ENCODE measurements around the gene MAML2.
"Not testable (repeated sequence)": the region's sequence is repeated elsewhere in the genome, so short reads cannot be mapped to it uniquely, and the experiment has no call there.

Gene MAML2

GRCh38 chr11:96288915-96289314 is 54.1 kb downstream of the MAML2 start:
- DNase-seq = no peak

GRCh38 chr11:96287822-96288439 is 55.1 kb downstream of the MAML2 start:
- DNase-seq = no peak

DNA sequence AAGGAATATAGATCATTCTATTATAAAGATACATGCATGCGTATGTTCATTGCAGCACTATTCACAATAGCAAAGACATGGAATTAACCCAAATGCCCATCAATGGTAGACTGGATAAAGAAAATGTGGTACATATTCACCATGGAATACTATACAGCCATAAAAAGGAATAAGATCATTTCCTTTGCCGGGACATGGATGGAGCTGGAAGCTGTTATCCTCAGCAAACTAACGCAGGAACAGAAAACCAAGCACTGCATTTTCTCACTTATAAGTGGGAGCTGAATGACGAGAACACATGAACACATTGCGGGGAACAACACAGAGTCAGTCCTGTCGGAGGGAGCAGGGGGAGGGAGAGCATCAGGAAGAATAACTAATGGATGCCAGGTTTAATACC is 57.0 kb downstream of the MAML2 start:
- not testable (repeated sequence) for DNase-seq

DNA sequence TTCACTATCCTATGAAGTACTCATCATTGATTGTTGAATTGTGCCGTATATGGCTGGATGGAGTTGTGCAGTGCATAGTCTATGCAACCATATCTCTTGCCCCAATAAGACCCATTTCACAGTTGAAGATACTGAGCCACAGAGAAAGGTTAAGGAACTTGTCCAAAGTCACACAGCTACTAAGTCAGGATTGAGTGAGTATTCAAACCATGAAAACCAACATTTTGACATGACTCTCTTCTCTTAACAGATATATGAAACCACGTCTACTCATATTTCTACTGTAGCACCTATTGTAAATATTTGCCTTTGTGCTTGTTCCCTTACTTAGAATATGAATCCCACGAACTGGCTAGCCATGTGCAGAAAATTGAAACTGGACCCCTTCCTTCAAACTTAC is 58.1 kb downstream of the MAML2 start:
- DNase-seq = no peak

- no peak for DNase-seq
Measured at GRCh38 chr11:96284401-96284800, 58.6 kb downstream of the MAML2 start.

DNA sequence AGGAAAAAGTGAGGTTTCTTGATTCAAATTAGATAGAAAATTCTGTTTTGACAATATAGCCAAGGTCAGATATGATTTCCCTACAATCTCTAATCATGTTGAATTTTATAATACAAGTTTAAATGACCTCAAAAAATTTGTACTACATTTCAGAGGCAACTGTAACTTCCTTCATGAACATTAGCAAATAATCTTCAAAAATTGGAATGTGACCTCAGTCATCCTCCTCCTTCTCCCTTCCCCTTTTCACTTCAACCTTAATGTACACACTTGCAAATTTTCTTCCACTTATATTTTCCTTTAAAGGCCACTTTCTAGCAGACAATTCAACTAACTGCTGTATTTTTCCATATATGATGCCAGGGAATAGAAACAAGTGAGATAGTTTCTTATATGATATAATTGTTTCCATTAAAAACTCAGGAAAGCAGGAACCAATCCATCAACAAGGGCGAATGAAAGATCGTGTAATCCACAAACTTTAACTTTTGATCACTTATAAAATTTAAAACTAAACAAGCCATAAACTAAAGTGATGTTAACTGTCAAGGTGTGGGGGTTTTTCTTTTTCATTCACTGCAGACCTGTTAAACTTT is 60.3 kb downstream of the MAML2 start:
- DNase-seq = no peak

GRCh38 chr11:96280444-96280843 is 62.6 kb downstream of the MAML2 start:
- no peak for DNase-seq

- no peak for DNase-seq
Measured at GRCh38 chr11:96279896-96280290, 63.1 kb downstream of the MAML2 start.

GRCh38 chr11:96279018-96279895 is 63.7 kb downstream of the MAML2 start:
- no peak for DNase-seq

- DNase-seq = no peak
Measured at GRCh38 chr11:96278039-96278897, 64.7 kb downstream of the MAML2 start.

DNA sequence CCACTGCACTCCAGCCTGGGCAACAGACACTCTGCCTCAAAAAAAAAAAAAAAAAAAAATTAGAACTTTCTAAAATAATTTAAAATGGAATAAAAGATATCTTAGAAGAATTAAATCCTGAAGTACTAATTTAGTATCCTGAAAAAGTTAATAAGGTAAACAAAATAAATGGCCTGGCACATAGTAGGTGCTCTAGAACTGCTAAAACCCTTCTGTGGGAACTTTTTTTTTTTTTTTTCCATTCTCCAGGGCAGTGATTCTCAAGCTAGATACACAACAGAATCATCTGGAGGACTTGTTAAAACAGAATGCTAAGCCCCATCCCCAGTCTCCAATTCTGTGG is 65.3 kb downstream of the MAML2 start:
- no peak for DNase-seq

DNA sequence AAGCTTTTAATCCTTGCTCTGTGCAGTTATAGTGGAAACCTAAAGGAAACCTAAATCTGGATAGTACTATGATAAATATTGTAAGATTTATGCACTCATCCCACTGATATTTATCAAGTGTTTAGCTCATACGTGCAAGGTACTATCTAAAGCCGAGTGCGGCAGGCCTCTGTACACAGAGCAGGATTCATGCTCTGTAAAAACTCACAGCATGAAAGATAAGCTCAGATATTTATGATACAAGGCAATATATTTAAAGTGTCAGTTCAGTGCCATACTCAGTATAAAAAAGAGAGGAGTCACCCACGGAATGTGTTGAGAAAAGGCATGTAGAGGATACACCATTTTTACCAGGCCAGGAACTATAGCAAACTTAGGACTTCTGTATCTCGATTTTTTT is 66.2 kb downstream of the MAML2 start:
- DNase-seq = no peak

DNA sequence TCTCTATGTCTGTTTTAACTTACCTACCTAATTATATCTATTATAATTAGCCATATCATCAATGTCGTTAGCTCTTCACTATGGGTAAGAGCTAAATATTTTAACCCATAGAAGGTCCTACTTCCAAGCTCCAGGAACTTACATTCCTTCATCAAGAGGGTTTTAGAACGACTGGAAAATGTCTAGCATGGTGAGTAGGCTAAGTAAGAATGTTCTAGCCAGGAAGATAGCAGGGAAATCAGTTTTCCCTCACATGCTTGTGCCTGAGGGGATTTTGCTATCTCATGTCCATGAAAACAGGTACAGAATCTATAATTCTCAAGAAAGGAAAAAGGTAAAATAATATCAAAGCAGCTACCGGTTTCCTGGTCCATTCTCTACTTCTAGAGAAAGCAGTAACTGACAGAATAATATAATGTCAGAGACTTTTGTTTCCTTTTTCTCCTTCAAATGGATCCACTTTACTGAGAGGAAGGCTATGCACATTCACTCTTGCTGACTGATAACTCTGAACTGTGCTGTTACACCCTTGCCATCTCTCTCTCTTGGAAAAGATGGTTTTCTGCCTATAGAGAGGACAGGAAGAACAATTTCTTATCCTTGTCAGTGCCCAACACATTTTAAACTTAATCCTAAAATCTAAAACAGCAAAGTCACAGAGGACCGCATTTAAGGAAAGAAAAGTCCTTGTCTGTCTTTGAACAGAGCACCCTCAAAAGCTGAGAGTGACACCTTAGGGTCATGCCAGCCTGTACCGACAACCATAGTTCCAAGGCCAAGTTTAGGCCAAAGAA is 67.0 kb downstream of the MAML2 start:
- DNase-seq = no peak

DNA sequence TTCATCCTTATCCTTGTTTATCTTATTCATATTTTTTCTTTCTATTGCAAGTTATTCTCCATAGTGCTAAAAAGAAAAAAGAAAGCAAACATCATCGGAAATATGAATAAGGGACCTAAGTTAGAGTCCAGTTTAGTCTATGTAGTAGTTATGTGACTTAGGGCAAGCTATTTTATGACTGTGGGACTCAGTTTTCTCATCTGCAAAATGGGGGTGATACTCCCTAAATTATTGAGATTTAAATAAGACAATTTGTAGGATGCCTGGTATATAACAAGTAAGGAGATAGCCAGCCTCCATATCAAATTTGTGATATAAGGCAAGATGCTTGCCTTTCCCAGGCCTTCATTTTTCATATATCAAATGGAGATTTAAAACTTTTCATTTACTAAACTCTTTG is 69.5 kb downstream of the MAML2 start:
- DNase-seq = no peak

- no peak for DNase-seq
Measured at GRCh38 chr11:96272529-96273222, 70.3 kb downstream of the MAML2 start.

- DNase-seq = no peak
Measured at GRCh38 chr11:96271777-96272176, 71.2 kb downstream of the MAML2 start.

DNA sequence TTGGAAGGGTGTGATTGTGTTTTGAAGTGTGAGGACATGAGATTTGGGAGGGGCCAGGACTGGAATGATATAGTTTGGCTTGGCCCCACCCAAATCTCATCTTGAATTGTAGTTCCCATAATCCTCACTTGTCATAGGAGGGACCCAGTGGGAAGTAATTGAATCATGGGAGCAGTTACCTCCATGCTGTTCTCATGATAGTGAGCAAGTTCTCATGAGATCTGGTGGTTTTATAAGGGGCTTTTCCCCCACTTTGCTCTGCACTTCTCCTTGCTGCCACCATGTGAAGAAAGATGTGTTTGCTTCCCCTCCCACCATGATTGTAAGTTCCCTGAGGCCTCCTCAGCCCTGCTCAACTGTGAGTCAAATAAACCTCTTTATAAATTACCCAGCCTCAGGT is 71.6 kb downstream of the MAML2 start:
- DNase-seq = not testable (repeated sequence)

- DNase-seq = not testable (repeated sequence)
Measured at GRCh38 chr11:96268527-96268926, 74.5 kb downstream of the MAML2 start.

DNA sequence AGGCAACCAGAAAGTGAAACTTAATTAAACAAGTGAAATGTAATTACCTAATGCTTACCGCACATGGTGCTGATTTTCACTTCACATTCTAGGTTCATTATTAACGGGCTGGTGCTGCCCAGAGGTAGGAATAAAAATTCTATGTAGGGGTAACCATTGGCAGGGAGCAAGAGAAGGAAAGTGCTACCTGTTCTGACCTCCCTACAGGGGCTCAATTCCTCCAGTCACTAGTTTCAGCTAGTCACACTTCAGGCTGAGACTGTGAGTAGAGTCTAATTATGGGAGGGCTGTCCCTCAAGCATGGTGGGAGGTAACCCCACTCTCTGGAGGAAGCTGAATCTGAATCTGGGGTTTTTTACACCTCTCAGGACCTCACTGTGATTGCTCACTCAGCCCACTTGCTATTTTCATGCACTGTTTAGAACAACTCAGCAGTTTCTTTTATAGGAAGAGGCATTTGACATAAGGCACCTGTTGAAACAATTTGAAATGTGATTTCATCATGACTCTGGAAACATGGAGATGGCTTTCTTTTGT is 75.4 kb downstream of the MAML2 start:
- DNase-seq = no peak

DNA sequence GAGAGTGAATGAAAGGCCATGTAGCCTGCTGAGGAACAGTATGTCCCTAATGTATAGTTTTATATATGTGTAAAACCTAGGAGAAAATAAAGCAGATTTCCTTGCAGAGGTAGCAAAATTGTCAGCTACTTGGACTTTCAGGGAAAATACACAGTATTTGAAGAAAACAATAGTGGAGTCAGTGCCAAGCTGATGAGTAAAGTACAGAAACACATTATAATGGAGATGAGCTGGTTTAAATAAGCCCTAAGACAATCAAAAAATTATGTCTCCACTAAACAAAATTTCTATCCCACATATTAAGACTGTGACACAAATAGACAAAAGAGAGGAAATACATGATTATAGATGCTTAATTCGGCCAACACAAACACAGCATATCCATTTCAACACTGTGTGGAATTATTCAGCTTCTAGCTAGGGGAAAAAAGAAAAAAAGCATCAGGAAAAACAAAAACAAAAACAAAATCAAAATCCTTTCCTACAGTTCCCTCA is 75.9 kb downstream of the MAML2 start:
- no peak for DNase-seq

- DNase-seq = no peak
Measured at GRCh38 chr11:96265972-96266371, 77.0 kb downstream of the MAML2 start.

Measured in MV-4-11 (cell line).